BJ (cell line): ENCODE measurements around the gene SOX6. TPM values are rescaled to one million over a fixed set of nuclear protein-coding genes. Genes with fewer than 3 reads are reported as not detected.

ENCODE experiments used
- CTCF ChIA-PET: fragments of 350-600 bp; formaldehyde crosslinking; extraction: SDS; loops from one replicate; lab custom pipeline; 2021; ENCODE audit warnings: antibody characterized with exemption, inconsistent platforms; lab: Yijun Ruan, JAX
- POLR2A ChIA-PET: fragments of 300-600 bp; sonication (Branson Sonifier 250); formaldehyde crosslinking; extraction: SDS; loops from one replicate; lab custom pipeline; 2021; ENCODE audit warnings: antibody characterized with exemption; lab: Charles Lee
- DNase-seq: peaks from one replicate; pipeline ENCODE4 v3.0.0-alpha.2; 2011; ENCODE audit warnings: low read depth
- H3K27me3 ChIP-seq: 2 replicates; pipeline ENCODE4 v1.6.0; 2011; ENCODE audit warnings: low read length; ENCODE audit not compliant: control insufficient read depth, insufficient read depth
- H3K36me3 ChIP-seq: 2 replicates; pipeline ENCODE4 v1.5.1; 2011; ENCODE audit warnings: low read length; ENCODE audit not compliant: control insufficient read depth, insufficient read depth
- H3K4me3 ChIP-seq: 2 replicates; pipeline ENCODE4 v1.5.1; 2011; ENCODE audit warnings: low read depth, mild to moderate bottlenecking, control low read depth, low read length
- polyA plus RNA-seq: library from polyadenylated mRNA; depleted of rRNA; stranded (reverse); fragments of >200 nt; gene quantifications from 2 replicates; pipeline ENCODE4 v1.2.3, GENCODE V29; 2011
- TF ChIP-seq, protein P1 (sequence below): IDR thresholded peaks from 2 replicates; pipeline ENCODE4 v1.5.1; 2011; ENCODE audit warnings: low read depth, mild to moderate bottlenecking, control low read depth, inconsistent platforms, low read length, moderate library complexity; ENCODE audit not compliant: insufficient read depth

Gene SOX6
- polyA plus RNA-seq, 1 experiment = 1.9 TPM

DNA sequence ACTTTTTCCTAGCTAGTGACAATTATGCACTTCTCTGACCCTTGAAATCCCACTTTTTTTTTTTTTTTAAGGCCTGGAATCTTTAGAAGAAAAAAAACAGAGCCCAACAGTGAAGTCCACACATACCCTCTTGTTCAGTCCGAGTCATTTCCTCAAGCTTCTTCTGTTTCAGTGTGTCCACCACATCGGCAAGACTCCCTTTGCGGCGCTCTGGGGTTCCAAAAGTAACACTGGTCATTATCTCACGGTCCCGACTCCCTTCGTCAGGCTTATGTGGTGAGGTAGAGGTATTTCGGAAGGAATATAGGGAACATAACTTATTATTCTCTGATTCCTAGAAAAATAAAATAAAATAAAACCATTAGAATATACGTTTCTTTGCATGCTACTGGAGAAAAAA lies 38.0 kb downstream of the SOX6 start:
- POLR2A ChIA-PET = no interaction called here
- CTCF ChIA-PET = no interaction called here

DNA sequence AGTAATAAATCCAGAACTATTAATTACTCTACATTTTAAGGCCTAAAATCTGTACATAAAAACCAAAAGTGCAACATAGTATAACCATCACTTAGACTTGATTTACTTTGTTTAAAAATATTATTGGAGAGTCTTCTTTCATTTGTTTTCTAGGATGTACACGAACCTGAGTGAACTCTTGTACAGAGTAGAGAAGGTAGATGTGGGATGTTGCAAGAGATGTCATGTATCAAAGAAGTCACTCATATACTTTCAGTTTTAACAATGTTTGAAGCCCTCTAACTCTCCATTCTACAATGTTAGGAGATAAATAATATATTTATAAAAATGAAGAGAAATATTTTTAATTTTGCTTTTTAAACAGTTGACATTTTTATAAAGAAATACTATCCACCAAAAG lies 38.6 kb downstream of the SOX6 start:
- Histone ChIP-seq H3K27me3 (no peaks in the 10 kb centered on the region), H3K36me3 (no peaks in the 10 kb centered on the region), H3K4me3 (no peak overlapping the region)
- ChIA-PET CTCF (no interaction called here), POLR2A (no interaction called here)
- TF ChIP-seq, protein P1, sequence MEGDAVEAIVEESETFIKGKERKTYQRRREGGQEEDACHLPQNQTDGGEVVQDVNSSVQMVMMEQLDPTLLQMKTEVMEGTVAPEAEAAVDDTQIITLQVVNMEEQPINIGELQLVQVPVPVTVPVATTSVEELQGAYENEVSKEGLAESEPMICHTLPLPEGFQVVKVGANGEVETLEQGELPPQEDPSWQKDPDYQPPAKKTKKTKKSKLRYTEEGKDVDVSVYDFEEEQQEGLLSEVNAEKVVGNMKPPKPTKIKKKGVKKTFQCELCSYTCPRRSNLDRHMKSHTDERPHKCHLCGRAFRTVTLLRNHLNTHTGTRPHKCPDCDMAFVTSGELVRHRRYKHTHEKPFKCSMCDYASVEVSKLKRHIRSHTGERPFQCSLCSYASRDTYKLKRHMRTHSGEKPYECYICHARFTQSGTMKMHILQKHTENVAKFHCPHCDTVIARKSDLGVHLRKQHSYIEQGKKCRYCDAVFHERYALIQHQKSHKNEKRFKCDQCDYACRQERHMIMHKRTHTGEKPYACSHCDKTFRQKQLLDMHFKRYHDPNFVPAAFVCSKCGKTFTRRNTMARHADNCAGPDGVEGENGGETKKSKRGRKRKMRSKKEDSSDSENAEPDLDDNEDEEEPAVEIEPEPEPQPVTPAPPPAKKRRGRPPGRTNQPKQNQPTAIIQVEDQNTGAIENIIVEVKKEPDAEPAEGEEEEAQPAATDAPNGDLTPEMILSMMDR = no peak
- DNase-seq = no peak

More for the DNA sequence above, 38.0 kb downstream of the SOX6 start:
- Histone ChIP-seq H3K27me3 (no peaks in the 10 kb centered on the region), H3K36me3 (no peaks in the 10 kb centered on the region), H3K4me3 (no peak overlapping the region)
- TF ChIP-seq, protein P1 = no peak
- no peak for DNase-seq

DNA sequence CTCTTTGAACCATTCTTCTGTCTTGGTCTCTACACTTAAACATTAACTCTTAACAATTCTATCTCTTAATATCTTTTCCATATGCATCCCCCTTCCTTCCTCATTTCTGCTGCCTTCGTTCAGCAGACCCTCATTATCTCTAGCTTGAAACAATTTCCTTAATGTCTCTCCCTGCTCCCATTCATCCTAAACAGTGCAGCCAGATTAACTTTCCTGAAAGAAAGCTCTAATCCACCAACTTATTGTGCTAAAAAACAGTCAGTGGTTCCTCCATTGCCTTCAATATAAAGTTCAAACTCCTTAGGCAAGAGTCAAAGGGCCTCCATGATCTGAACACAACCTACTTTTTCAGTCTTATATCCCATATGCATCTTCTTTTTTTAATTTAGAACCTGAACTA lies 42.5 kb downstream of the SOX6 start:
- H3K4me3 ChIP-seq = no peak overlapping the region
- POLR2A ChIA-PET = no interaction called here
- TF ChIP-seq, protein P1 = no peak

DNA sequence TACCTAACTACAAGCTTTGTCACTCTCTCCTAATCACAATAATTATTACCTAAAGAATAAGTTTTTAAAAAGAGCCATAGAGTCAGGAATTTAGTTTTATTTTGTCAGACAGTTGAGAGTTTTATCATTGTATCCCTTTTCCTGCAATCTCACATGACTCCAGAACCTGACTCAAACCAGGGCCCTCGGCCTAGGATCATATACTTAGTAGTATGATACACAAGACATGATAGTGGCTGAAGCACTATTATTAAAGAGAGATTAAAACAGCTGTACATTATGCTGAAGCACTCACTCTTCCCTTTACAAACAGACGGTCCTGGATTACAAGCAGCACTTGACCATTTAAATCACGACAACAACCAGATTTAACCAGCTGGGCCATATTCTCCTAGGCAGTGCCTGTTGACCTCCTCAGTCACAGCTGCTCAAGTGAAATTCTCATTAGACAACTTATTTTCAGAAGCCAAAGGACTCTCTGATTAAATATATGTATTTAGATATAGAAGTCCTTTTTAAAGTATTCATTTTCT lies 44.0 kb downstream of the SOX6 start:
- H3K27me3 ChIP-seq = no peaks in the 10 kb centered on the region
- TF ChIP-seq, protein P1 = no peak
- CTCF ChIA-PET = no interaction called here
- no peaks in the 10 kb centered on the region for H3K36me3 ChIP-seq
- DNase-seq = no peak
- H3K4me3 ChIP-seq = no peak overlapping the region
- POLR2A ChIA-PET = no interaction called here

More for the DNA sequence above, 42.5 kb downstream of the SOX6 start:
- CTCF ChIA-PET = no interaction called here
- no peak for DNase-seq
- no peaks in the 10 kb centered on the region for H3K27me3 ChIP-seq
- no peaks in the 10 kb centered on the region for H3K36me3 ChIP-seq

DNA sequence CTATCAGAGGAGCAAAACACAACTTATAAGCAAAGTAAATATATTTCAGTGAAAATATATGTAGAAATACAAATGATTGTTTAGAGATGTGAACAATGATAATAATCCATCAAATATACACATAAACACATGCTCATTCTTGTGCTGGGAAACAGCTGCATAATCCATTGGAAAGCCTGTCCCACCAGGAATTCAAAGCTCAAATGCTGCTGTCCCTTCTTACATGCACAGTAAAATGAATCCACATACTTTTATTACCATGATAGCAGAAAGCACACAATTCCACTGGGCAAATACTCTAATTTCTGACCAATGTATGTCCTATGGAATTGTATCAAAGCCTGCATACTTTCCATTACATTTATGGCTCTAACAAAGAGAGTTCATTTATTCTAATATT lies 44.5 kb downstream of the SOX6 start:
- ChIA-PET CTCF (no interaction called here), POLR2A (no interaction called here)
- H3K36me3 ChIP-seq = no peaks in the 10 kb centered on the region
- H3K4me3 ChIP-seq = no peak overlapping the region
- H3K27me3 ChIP-seq = no peaks in the 10 kb centered on the region
- TF ChIP-seq, protein P1 = no peak
- no peak for DNase-seq
